CD4-positive, alpha-beta T cell treated with Interleukin-1 beta for 1 hour (primary cell): Measurements from ENCODE around the gene SMAD5.

Experiments used
- DNase-seq, 2 donors: peaks; one replicate each; pipeline ENCODE4 v3.0.0-alpha.2; 2020 to 2022

Gene SMAD5

GRCh38 chr5:136226401-136226800, 93.8 kb downstream of the SMAD5 start:
- no peak for DNase-seq

- no peak for DNase-seq
These were observed 95.6 kb downstream of the SMAD5 start for GRCh38 chr5:136228136-136228757.

- DNase-seq = no peak
These were observed 97.5 kb downstream of the SMAD5 start for GRCh38 chr5:136230176-136230575.

GRCh38 chr5:136232316-136232715, 99.7 kb downstream of the SMAD5 start:
- no peak for DNase-seq
